NCI-H2081 (cell line): ENCODE data around the gene GPA33.

ENCODE experiments used
- DNase-seq, 2 experiments: peaks; one replicate each; lab custom pipeline; 2025; lab: John Stamatoyannopoulos, UW

The GPA33 gene

DNA sequence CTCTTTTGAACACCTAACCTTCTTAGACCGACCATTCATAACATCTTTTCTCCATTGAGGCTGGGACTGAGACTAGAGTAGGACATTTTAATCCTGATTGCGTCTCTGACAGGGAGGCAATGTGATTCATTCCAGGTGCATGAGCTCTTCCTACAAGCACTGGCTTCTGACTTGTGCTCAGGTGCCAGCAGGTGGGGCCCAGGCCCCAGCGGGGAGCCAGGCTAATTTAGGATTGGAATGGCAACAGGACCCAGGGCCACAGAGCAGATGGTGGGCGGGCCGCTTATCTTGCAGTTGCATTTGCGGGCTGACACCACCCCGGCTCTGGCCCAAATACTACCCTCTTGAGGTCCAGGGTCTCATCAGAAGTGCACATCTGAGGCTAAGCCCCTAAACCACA is 4.1 kb downstream of the GPA33 start:
- no peak for DNase-seq

DNA sequence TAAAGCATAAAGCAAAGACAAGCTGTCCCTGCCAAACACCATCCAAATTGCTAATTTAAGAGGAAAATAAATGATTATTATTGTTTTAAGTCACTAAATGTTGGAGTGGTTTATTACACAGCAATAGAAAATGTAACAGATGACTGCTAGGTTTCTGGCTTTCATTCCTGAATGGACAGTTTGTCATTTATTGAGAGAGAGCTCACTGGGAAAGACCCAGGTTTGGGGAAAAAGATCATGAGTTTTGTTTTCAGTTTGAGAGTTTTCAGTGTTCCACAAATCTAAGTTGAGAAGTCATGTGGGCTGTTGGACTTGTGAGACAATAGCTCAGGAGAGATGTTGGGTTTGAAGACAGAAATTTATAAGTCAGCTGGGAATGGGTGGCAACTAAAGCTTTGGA is 5.4 kb downstream of the GPA33 start:
- DNase-seq, result no peak

DNA sequence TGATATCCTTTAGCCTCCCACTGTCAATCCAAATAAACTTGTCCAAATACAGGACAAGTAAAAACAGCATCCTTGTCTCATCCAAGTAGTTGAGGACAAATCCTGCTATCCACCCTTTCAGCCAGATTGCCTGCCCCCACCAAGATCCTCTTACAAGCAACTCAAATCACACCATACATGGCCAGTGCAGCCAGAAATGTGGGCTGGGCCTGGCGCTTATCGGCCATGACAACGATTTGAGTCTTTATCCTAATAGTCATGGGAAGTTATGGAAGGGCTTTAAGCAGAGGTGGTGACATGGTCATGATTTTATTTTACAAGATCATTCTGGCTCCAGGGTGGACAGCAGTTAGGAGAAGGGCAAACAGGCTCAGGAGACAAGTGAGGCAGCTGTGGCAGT is 6.3 kb downstream of the GPA33 start:
- no peak for DNase-seq

DNA sequence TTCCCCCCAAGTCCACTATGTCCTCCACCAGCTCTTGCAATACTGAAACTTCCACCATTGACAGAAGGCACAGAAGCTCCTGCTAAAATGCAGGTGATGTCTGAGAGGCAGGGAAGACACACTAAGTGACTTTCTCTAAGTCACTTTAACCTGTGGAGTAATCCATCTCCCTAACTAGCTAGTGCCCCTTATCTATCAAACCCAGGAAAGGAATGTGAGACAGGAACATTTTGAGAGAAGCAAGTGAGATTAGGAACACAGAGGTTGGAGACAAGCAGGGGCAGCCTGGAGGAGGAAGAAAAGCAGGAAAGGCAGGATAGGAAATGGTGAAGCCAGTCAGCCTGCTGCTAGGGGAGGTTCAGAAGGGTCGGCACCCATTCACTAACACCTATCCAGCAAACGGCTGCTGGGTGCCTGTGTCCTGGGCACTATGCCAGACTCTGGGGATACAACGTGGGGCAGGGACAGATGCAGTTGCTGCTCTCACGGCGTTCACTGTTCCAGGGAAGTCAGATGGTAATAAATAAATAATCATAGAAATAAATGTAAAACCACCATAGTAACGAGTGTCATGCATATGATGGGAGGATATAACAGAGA is 7.0 kb downstream of the GPA33 start:
- DNase-seq, result peak; percentile 52 to 75

DNA sequence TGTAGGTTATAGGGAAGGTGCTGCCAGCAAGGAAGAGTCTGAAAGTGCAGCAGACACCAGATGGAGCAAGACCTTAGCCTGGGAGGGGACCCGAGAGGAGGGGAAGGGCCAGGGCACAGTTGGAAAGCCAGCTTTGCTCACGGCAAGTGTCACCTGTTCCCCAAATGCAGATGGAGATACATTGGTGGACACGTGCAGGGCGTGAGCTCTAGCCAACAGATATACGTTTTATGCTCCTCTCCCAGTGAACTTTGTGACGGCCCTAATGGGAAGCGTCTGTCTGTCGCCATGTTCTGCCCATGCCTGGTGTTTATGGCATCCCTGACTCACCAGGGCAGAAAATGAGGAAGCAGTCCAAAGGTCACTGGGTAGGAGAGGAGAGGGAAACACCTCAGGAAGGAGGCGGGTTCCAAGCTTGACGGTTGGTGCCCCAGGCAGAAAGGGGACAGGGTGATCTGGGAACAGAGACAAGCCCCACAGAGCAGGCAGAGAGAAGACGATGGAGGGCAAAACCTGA is 7.6 kb downstream of the GPA33 start:
- DNase-seq, result no peak

DNA sequence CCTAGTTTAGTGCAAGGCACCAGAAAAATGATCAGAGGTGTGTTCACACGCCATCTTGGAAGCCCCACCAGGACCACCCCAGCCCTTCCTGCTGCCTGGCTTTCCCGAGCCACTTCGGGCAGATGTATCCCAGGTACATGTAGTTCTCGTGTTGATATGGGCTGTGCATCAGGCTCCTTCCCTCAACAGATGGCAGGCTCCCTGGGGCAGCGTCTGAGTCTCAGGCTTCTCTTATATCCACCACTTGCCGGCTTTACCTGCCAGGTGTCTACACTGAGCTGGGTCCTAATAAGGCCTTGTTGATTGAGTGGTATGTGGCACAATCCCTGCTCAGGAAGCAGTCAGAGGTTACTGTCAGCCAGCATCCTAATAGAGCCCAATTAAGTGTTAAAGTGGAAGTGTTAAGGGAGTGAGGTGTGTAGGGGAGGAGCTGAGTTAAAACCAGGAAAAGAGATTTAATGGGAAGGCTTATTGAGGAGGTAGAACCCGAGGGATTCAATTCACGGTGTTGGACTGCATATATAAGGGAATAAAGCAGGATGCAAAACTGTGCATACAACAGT is 8.5 kb downstream of the GPA33 start:
- no peak for DNase-seq

DNA sequence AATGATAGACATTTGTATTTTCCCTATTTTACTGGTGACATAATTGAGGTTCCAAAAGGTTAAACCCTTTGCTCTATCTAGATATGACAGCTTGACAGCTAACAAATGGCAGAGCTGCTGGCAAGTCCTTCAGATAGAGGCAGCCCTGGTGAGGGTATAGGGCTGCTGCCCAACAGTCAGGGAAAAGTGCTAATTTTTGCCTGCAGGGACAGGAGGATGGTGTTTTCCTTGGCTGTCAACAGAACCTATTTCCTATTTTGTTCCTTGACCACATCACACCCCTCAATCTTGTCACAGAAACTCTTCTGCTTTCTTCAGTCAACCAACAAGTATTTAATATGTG is 12.3 kb downstream of the GPA33 start:
- DNase-seq, result no peak

DNA sequence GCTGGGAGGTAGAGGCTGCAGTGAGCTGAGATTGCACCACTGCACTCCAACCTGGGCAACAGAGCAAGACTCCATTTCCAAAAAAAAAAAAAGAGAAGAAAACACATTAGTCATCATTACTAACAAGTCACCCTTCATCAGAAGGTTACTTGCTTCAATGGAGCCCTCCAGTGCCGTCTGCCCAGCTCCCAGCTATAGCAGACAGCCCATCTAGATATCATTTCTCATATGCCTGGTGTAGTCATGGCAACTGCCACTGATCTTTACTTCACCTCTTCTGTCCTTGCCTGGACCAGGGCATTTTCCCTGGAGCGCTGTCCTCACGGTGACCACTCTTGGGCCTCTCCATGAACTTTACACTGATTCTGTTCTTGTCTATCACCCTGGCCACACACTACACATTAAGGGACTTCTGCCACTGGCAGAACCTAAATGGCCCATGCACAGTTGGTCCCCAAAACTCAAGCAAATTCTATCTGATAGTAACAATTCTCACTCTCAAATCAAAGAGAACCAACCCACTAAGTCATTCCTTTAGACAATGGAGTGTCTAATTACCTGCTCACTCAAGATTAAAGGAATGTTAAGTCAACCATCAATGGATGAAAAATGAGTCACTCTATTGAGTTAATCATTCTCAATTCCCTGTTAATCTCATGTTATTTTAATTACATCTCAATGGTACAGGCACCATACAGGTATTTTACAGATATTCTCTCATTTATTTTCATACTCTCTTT is 12.9 kb downstream of the GPA33 start:
- DNase-seq, result no peak

DNA sequence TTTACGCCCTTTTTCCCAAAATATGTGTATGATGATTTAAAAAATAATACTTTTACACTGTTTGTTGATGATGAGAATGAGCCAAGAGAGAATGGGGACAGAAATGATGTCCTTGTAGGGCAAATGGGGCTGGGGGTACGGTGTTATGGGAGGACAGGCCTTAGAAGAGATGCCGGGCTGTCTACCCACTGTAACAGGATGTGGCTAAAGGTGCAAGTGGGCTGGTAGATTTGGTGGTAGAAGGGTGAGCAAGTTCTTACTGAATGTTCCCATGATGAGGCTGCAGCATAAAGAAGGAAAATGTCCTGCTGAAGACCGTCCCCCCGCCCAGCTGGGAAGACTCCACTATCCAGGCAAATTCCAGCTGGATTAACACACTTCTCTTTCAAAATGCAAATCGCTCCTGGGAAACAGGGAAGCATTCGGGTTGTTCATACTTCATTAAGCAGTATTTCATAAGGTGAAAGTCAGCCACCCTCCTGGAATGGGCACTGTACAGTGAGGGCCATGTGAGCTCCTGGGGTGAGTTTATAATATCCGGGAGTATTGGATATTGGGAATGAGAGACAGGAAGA is 14.0 kb downstream of the GPA33 start:
- DNase-seq, result no peak

DNA sequence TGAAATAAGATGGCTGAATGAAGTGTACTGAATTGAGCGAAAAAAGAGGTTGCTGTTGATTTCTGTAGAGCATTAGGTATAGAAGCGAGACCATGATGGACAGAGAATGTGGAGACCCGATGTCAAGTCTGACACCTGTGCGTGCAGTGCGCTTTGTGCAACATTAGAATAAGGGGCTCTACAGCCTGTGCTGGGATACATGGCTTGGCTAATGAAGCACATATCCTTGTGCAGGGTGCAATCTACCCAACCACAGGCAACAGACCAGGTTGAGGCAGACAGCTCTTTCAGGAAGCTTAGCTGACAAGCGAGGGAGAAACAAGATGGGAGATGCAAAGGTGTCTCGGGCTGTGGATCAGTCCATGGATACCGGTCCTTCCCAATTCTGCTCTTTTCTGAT is 18.9 kb downstream of the GPA33 start:
- DNase-seq, result no peak

DNA sequence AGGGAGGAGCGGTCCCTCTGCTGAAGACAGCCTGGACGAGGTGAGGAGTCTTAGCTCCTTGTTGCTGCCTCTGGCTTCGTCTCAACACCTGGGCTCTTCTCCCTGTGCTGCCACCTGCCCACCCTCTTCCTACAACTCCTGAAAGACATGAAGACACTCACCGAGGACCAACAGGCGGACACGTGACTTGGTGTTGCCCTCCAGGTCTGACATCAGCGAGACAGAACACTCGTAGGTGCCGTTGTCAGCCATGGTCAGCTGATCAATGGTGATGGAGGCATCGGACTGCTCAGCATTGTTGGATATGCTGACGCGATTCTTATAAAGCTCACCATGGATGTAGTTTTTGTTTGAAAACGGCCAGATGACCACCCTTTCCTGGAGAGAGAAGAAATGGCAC is 21.4 kb downstream of the GPA33 start:
- DNase-seq, result no peak

DNA sequence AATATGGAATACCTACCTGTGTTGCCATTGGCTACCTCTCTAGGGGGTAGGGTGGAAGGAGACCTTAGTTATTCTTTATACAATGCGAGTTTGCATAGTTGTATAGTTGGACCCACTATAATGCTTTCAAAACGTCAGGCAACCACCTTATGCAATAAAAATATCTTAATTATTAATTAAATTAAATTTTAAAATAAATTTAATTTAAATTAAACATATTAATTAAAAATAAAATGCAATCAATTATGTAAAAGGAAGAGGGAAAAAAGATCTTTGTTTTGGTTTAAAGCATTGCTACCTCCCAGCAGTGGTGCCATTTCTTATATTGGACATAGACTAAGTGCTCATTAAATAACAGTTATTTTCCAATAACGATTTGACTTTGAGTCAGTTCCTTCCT is 22.3 kb downstream of the GPA33 start:
- DNase-seq, result no peak

DNA sequence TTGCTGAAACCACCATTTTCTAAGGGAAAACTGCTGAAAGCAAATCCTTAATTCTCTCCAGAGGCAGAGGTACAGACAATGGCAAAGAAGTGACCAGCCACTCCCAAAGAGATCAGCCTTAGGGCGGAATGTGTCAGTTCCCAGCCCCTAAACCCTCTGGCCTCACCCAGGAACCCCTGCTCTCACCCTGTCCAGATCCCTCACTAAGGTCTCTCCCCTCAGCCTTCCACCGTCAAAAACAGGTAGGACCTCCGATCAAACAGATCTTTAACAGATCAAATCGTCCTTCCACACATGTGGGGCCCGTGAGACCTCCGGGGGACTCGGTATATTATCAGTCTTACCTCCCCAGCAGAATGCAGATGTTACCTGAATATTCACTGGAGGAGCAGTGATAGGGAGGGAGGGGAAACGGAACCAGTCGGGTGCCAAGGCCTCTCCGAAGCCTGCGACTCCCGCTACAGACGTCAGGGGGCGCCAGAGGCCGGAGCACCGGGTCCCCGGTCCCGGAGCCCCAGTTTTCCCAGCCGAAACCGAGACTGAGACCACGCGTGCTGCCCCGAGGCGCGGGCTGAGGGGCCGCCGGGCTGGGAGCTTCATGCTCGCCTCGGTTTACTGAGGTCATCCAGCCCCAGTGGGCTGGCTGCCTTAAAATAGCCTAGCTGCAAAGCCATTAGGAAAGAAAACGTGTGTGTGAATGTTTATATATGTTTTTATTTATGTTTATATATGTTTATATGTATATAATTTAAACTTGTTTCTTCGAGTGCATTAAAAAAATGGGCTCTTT is 23.6 kb downstream of the GPA33 start:
- DNase-seq, result peak; percentile 77 to 81

DNA sequence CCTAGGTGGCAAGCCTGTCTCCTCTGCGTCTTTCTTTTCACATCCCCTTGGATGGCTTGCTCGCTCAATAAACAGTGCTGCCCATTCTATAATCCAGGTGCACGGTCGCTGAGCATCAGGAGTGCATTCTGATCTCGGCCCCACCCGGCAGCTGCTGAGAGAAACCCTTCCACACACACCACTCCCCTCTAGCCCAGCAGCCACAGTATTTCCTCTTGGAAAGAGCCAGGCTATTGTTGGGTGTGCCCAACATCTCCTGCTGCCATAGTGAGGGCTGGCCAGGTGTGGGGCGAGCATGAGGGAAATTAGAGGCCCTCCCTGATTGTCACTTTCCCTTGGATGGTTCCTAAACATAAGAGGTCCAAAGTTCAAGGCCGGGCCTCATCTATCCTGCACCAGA is 24.7 kb downstream of the GPA33 start:
- no peak for DNase-seq

DNA sequence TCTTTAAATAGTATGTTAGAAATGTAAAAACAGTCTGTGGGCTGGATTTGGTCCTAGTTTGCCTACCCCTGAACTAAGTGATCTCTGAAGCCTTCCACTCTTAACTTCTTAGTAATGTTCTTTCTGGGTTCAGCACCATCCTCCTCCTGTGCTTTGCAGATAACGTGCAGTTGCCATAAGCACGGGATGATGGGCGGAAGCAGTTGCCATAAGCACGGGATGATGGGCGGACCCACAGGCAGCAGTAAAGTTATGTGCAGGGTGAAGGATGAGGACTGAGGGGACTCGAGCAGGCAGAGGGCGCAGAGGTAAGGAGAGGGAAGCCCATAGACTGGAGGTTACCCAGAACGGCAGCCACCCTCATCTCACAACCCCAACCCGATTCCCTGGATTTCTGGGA is 25.6 kb downstream of the GPA33 start:
- DNase-seq, result no peak

DNA sequence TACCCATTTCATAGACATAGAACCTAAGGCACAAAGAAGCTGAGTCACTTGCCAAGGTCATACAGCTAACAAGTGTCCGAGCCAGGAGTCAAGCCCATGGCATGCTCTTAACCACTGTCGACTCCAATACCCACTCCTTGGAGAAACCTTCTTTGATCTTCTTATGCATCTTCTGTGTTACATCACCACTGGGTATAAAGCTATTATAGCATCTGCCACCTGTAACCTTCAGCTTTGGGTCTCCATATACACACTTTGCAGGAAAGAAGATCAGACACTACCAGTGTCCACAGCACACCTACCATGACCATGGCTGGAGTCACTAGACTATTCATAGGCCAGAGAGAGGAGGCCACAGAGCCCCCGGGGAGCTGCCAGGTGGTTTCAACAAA is 29.1 kb downstream of the GPA33 start:
- no peak for DNase-seq

DNA sequence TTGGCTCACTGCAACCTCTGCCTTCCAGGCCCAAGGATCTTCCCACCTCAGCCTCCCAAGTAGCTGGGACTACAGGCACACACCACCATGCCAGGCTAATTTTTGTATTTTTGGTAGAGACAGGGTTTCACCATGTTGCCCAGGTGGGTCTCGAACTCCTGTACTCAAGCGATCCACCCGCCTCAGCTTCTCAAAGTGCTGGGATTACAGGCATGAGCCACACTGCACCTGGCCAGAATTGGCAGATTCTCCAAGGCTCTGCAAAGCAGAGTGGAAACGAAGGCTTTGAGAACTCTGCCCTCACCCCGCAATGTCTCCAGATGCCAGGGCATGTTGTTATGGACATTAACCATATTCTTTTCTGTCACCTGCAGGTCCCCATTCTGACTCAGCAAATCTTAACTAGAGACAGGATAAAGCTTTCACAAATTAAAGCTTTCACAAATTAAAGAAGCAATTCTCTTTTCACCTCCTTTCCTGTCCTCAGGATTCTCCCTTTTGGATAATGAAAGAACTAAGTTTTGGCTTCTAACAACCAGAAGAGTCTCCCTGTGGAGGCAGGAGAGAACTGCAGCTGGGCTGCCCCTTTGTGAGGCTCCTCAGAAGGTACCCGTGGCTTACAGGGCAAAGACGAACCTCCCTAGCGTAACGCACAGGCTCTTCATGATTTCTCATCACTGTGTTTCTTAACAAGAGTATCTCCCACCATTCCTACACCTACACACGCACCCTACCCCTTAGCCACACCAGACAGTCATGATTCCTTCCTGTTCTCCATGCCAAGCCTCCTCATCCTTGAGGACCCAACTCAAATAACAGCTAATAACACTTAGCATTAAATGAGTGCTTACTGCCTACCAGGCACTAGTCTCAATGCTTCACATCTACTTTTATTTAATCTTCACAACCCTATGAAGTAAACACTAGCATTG is 29.8 kb downstream of the GPA33 start:
- no peak for DNase-seq

DNA sequence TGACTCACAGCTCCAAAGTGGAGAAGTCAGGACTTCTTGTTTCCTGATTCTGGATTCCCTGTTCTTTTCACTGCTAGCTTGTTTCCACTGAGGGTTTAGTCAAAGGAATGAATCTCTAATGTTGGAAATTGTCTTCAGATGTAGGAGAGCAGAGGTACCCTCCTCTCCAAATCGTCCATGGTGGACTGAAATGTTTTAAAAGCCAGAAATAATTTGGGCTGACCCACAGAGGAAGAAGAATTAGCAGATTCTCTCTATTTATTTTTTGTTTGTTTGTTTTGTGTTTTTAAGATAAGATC is 30.4 kb downstream of the GPA33 start:
- DNase-seq, result no peak

DNA sequence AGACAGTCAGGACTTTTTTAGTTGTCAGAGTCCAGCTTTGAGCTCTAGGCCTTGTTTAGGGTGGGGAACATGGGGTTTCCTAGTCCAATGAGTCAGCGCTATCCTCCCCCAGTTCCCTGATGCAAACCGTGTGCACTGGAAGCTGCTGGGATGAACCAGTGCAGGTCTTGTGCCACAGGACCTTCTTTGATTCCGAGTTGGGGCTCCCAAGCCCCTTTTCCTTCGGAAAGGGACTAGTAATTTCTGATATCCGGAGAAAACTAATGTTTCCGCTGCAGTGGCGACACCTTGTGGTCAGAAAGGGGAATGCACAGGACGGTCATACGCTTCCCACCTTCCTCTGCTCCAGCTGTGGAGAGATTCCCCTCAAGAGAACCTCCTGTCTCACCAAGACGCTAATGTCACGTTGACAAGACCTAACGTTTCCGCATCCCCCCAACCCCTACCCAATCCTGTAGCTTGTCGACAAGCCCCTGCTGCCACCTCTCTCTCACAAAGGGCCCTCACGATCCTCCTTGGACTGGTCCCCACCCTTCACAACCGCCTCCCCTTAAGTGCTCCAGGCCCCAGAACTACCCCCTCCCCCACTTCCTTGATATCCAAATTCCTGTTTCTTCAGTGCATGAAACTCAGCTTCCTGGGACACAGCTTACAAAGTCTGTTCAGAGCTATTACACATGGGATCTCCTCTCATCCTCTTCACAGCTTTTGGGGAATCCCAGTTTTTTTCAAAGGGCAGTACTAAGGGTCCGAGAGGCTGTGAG is 30.9 kb downstream of the GPA33 start:
- DNase-seq, result peak; percentile 45 to 63

DNA sequence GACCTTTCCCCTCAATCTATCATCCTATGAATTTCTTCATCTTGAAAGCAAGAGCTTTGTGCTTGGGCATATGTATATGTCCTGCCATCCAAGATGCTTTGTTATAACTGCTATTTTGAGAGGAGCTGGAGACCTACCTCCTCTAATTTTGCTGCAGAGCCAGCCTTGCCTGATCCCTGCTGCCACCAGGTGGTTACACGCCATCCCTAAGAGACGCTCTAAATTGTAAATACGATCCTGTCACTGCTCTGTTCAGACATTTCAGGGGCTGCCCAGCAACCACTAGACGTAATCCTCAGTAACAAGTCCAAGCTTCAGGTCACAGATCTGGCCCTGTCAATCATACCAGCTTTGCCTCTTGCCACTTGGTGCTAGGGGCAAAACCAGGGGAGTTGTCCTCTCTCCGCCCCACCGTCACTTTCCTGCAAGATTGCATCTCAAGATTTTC is 32.9 kb downstream of the GPA33 start:
- DNase-seq, result peak; percentile 73 to 75
